ENCODE measurements around the gene GRM1.

- TF ChIP-seq, protein P1, sequence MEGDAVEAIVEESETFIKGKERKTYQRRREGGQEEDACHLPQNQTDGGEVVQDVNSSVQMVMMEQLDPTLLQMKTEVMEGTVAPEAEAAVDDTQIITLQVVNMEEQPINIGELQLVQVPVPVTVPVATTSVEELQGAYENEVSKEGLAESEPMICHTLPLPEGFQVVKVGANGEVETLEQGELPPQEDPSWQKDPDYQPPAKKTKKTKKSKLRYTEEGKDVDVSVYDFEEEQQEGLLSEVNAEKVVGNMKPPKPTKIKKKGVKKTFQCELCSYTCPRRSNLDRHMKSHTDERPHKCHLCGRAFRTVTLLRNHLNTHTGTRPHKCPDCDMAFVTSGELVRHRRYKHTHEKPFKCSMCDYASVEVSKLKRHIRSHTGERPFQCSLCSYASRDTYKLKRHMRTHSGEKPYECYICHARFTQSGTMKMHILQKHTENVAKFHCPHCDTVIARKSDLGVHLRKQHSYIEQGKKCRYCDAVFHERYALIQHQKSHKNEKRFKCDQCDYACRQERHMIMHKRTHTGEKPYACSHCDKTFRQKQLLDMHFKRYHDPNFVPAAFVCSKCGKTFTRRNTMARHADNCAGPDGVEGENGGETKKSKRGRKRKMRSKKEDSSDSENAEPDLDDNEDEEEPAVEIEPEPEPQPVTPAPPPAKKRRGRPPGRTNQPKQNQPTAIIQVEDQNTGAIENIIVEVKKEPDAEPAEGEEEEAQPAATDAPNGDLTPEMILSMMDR (IDR thresholded peaks at IDR 0.05; ENCODE audit: low read depth, low read length, poor library complexity, severe bottlenecking): no peak
- TF ChIP-seq EZH2phosphoT487 (IDR thresholded peaks at IDR 0.05; ENCODE audit: borderline replicate concordance, low read length): no peak
Observed at GRCh38 chr6:146106532-146106931, 77.7 kb downstream of the GRM1 start.

All from DOHH2 (cell line).